A549 (cell line): ENCODE measurements around the gene ABCG4.

Source experiments
- CTCF ChIP-seq: fragments of >200 bp; sonication (Bioruptor Twin); formaldehyde crosslinking; IDR thresholded peaks from 3 replicates; pipeline ENCODE4 v1.5.1; 2016
- GATA3 ChIP-seq: IDR thresholded peaks from 2 replicates; pipeline ENCODE4 v1.6.1; 2012; ENCODE audit warnings: borderline replicate concordance
- MAZ ChIP-seq: fragments of 150-350 bp; IDR thresholded peaks from 2 replicates; pipeline ENCODE4 v1.6.1; 2014; ENCODE audit warnings: antibody characterized with exemption, low read depth, low read length, borderline replicate concordance

DNA sequence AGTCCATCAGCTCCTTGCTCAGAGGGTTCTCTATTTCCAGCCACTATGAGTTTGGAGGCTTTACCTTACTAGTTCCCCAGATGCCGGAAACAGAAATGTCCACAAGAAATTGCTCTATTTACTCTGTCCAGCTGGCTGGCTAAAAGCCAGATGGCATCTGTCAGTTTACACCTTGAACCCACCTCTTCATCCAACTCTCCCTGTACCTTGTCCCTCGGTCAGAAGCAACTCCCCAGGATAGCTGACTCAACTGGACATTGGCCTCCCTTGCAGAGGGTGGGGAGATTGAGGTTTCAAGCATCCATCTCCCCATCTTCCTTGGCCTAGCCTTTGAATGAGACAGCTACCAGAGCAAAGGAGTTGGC lies 40.0 kb upstream of the ABCG4 start:
- TF ChIP-seq CTCF (no peak), GATA3 (no peak), MAZ (no peak)
